Esophagus muscularis mucosa (tissue), 4 donors: ENCODE measurements around the gene CDIPT. TPM values are rescaled to one million over a fixed set of nuclear protein-coding genes. Genes with fewer than 3 reads are reported as not detected.

Source experiments
- DNase-seq: peaks from one replicate; pipeline ENCODE4 v3.0.0-alpha.2; 2017; ENCODE audit errors: extremely low spot score
- H3K27ac ChIP-seq, 4 donors: fragments of 200-600 bp; sonication (generic); replicated peaks in 1 of 4; 1 replicate in 3 of 4; 2 replicates in 1 of 4; pipeline ENCODE4 v1.5.1; 2016 to 2019; ENCODE audit warnings: mild to moderate bottlenecking in 1 of 4
- H3K27me3 ChIP-seq, 4 donors: fragments of 200-600 bp; sonication (generic); one replicate each; pipeline versions ENCODE4 v1.5.1 to v1.6.0; 2016 to 2019
- H3K36me3 ChIP-seq, 4 donors: fragments of 200-600 bp; sonication (generic); one replicate each; pipeline ENCODE4 v1.5.1; 2016 to 2019
- H3K4me1 ChIP-seq, 4 donors: fragments of 200-600 bp; sonication (generic); one replicate each; pipeline ENCODE4 v1.5.1; 2016 to 2019
- H3K4me3 ChIP-seq, 4 donors: fragments of 200-600 bp; sonication (generic); 1 replicate in 2 of 4; 2 replicates in 2 of 4; pipeline ENCODE4 v1.5.1; 2016 to 2019; ENCODE audit warnings: mild to moderate bottlenecking in 4 of 4, moderate library complexity in 1 of 4
- H3K9me3 ChIP-seq, 4 donors: fragments of 200-600 bp; sonication (generic); 1 replicate in 3 of 4; 2 replicates in 1 of 4; pipeline ENCODE4 v1.5.1; 2016 to 2019
- EP300 ChIP-seq: sonication (generic); formaldehyde crosslinking; IDR thresholded peaks from one replicate; pipeline ENCODE4 v1.6.1; 2017; ENCODE audit warnings: antibody characterized with exemption
- POLR2A ChIP-seq: fragments of 450-650 bp; IDR thresholded peaks from one replicate; pipeline ENCODE4 v1.6.1; 2017; ENCODE audit warnings: antibody characterized with exemption, moderate library complexity, mild to moderate bottlenecking, low read depth
- POLR2AphosphoS5 ChIP-seq, 2 donors: sonication (generic); formaldehyde crosslinking; IDR thresholded peaks; one replicate each; pipeline ENCODE4 v1.6.1; 2017; ENCODE audit warnings: antibody characterized with exemption in 2 of 2
- WGBS: methylation state at CpG from one replicate; pipeline ENCODE4 v1.1.5; 2018; 5-methylcytosine and 5-hydroxymethylcytosine counted together
- intact Hi-C: fragments of 100-400 bp; cut with DNase I; formaldehyde crosslinking; loops from one replicate; pipeline ENCODE4 v1.15.1; 2023
- total RNA-seq, 4 donors: library from RNA; depleted of rRNA; stranded (reverse); fragments of >200 nt; gene quantifications; one replicate each; pipeline versions ENCODE4 v1.1.0 to v1.2.1, GENCODE V29; 2016
- TF ChIP-seq, protein P1 (sequence below), 3 experiments: fragments of 200-600 bp in 2 of 3; fragments of 450-650 bp in 1 of 3; sonication (generic) in 2 of 3; IDR thresholded peaks; one replicate each; pipeline ENCODE4 v1.5.1; 2017 to 2019; ENCODE audit warnings: antibody characterized with exemption in 3 of 3, mild to moderate bottlenecking in 2 of 3, moderate library complexity in 1 of 3

CDIPT gene
- total RNA-seq, 4 donors from 2014 or later: 105 to 178 (median 141) TPM

DNA sequence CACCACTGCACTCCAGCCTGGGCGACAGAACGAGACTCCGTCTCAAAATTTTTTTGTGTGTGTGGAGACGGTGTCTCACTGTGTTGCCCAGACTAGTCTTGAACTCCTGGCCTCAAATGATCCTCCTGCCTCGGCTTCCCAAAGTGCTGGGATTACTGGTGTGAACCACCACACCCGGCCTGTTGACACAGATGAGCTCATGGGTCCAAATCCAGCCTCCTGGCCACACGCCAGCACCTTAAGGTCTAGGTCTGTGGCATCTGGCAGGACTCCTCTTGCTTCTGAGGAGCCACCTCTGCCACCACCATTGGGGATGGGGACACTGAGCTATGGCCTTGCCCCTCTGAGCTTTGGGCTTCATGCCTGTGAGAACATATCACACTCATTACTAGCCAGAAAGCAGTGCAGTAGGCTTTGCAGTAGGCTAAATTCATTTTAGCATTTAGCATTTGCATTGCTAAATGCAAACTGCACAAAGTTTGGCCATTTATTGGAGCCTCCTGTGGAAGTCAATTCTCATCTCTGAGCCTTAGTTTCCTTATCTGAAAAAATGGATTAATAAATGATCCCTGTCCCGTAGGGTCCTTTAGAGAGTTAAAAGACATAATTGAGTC is 5.5 kb upstream of the CDIPT start:
- Histone ChIP-seq H3K36me3 (no peaks in the 10 kb centered on the region), H3K27me3 (peaks cover 0 to 12% (median 0%) of the 10 kb centered on the region in 4 donors), H3K9me3 (no peaks in the 10 kb centered on the region), H3K27ac (no peak overlapping the region), H3K4me1 (peaks cover 0 to 5% (median 5%) of the 10 kb centered on the region in 4 donors), H3K4me3 (no peak overlapping the region)
- no peak for DNase-seq
- WGBS: 72% methylated on average over 8 of the region's 8 CpGs
- TF ChIP-seq POLR2A (no peak), POLR2AphosphoS5 (IDR thresholded peaks at IDR 0.05) (no peak), EP300 (no peak)
- TF ChIP-seq, protein P1, sequence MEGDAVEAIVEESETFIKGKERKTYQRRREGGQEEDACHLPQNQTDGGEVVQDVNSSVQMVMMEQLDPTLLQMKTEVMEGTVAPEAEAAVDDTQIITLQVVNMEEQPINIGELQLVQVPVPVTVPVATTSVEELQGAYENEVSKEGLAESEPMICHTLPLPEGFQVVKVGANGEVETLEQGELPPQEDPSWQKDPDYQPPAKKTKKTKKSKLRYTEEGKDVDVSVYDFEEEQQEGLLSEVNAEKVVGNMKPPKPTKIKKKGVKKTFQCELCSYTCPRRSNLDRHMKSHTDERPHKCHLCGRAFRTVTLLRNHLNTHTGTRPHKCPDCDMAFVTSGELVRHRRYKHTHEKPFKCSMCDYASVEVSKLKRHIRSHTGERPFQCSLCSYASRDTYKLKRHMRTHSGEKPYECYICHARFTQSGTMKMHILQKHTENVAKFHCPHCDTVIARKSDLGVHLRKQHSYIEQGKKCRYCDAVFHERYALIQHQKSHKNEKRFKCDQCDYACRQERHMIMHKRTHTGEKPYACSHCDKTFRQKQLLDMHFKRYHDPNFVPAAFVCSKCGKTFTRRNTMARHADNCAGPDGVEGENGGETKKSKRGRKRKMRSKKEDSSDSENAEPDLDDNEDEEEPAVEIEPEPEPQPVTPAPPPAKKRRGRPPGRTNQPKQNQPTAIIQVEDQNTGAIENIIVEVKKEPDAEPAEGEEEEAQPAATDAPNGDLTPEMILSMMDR (IDR thresholded peaks at IDR 0.05): no peak
- intact Hi-C loops: loop anchor here (10.0 kb wide), 1 partner anchor 136 kb away; no protein-coding TSS in a partner anchor

DNA sequence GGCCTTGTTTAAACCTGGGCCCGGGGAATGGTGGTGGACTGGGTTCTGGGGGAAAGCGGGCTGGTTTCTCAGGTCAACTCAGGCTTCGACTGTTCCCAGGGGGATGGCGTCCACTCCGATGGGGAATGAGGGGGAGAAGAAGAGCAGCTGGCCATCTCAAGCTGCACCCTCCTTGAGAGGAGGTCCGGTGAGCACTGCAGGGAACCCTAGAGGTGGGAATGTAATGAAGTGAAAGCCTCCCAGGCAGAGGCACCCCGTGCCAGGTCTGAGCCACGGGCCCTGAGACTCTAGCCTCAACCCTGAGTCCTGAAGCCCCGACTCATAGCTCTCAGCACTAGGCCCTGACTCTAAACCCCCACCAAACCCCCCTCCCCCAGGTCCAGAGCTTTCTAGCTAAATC is 1.2 kb upstream of the CDIPT start:
- DNase-seq: no peak
- 82% methylated on average over 5 of the region's 9 CpGs for WGBS
- peak overlapping the region in 1 of 4 donors; percentile 86 for H3K27ac ChIP-seq
- peaks cover 17 to 29% (median 26%) of the 10 kb centered on the region in 4 donors for H3K4me1 ChIP-seq
- intact Hi-C loops: loop anchor here (10.0 kb wide), 1 partner anchor 141 kb away; no protein-coding TSS in a partner anchor
- no peaks in the 10 kb centered on the region for H3K9me3 ChIP-seq
- TF ChIP-seq POLR2A (no peak), POLR2AphosphoS5 (IDR thresholded peaks at IDR 0.05) (no peak), EP300 (no peak)
- TF ChIP-seq, protein P1 (IDR thresholded peaks at IDR 0.05): no peak
- H3K4me3 ChIP-seq: no peak overlapping the region
- H3K36me3 ChIP-seq: peaks cover 11 to 22% (median 22%) of the 10 kb centered on the region in 4 donors
- no peaks in the 10 kb centered on the region for H3K27me3 ChIP-seq

DNA sequence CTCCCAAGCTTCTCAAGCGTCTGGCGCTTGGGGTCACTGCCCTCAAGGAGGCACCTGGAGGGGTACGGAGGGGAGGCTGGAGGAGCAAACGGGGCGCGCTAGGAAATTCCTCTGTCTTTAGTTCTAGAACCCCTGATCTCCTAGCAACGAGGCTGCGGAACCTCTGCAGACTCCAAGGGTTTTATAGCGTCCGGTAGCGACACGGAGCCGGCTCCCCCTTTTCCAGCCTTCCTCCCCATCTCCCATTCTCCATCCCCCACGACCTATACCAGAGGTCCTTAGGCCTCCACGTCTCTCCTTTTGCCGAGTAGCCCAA is 601 bp upstream of the CDIPT start:
- intact Hi-C loops: loop anchor here (10.0 kb wide), 1 partner anchor 141 kb away; no protein-coding TSS in a partner anchor
- no peaks in the 10 kb centered on the region for H3K27me3 ChIP-seq
- H3K36me3 ChIP-seq: peaks cover 17 to 28% (median 27%) of the 10 kb centered on the region in 4 donors

DNA sequence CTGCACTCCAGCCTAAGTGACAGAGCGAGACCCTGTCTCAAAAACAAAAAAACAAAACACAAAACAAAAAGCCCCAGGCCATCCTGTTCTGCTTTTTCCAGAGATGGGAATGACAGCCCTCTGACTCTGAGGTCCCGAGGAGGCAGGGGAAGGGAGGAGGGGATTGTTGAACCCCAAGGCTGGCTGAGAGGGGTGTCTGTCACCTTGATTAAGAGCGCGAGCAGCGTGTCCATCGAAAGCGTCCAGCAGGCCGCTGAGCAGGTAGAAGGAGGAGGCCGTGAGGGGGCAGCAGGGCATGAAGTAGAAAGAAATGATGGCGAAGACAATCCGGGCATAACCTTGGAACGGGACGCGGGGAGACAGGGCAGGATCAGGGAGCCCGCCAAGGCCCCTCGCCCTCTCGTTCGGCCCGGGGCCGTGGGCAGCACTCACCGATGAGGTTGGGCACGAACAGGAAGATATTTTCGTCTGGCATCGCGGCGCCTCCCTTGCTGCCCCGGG is 593 bp downstream of the CDIPT start:
- TF ChIP-seq POLR2AphosphoS5 (IDR thresholded peaks at IDR 0.05): no peak
- no peak for TF ChIP-seq POLR2A
- TF ChIP-seq EP300: no peak
- Histone ChIP-seq H3K4me3 (peak overlapping the region; percentile 67 to 99 (median 78)), H3K4me1 (peaks cover 17 to 29% (median 26%) of the 10 kb centered on the region in 4 donors), H3K27me3 (no peaks in the 10 kb centered on the region), H3K27ac (peak overlapping the region; percentile 85 to 94 (median 86)), H3K9me3 (no peaks in the 10 kb centered on the region), H3K36me3 (peaks cover 19 to 37% (median 31%) of the 10 kb centered on the region in 4 donors)
- DNase-seq: no peak
- 2% methylated on average over 9 of the region's 27 CpGs for WGBS
- intact Hi-C loops: loop anchor here (10.0 kb wide), 1 partner anchor 142 kb away; no protein-coding TSS in a partner anchor

More for the DNA sequence above, 601 bp upstream of the CDIPT start:
- TF ChIP-seq EP300: no peak
- TF ChIP-seq POLR2AphosphoS5 (IDR thresholded peaks at IDR 0.05): no peak
- TF ChIP-seq, protein P1 (IDR thresholded peaks at IDR 0.05): peak in 1 of 3 experiments; percentile 2
- no peak for TF ChIP-seq POLR2A
- no peak for DNase-seq
- H3K27ac ChIP-seq: peak overlapping the region; percentile 85 to 94 (median 86)
- H3K4me1 ChIP-seq: peaks cover 17 to 29% (median 26%) of the 10 kb centered on the region in 4 donors
- H3K4me3 ChIP-seq: peak overlapping the region; percentile 67 to 99 (median 78)
- WGBS: 39% methylated on average over 15 of the region's 16 CpGs
- no peaks in the 10 kb centered on the region for H3K9me3 ChIP-seq

DNA sequence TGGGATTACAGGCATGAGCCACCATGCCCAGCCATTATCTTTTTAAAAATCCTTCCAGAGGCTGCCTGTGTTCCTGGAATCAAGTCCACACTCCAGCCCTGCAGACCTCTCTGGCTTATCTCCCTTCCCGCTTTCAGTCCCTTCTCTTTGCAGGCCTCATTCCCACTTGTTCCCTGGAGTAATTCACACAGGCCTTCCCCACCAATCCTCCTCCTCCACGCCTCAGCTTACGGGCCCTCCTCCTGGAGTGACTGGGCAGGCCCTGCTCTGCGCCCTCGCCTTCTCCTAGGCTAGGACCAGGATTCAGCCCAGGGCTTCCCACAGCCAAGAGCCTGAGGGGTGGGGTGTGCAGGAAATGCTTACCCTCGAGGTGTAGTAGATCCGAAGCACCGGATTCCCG is 2.8 kb downstream of the CDIPT start:
- H3K9me3 ChIP-seq: no peaks in the 10 kb centered on the region
- TF ChIP-seq, protein P1 (IDR thresholded peaks at IDR 0.05): no peak
- no peak for TF ChIP-seq POLR2A
- no peak for TF ChIP-seq EP300
- peaks cover 17 to 31% (median 29%) of the 10 kb centered on the region in 4 donors for H3K4me1 ChIP-seq
- H3K4me3 ChIP-seq: no peak overlapping the region
- no peak for DNase-seq
- no peak overlapping the region for H3K27ac ChIP-seq
- intact Hi-C loops: loop anchor here (10.0 kb wide), 1 partner anchor 145 kb away; no protein-coding TSS in a partner anchor
- H3K36me3 ChIP-seq: peaks cover 19 to 37% (median 31%) of the 10 kb centered on the region in 4 donors
- no peaks in the 10 kb centered on the region for H3K27me3 ChIP-seq
- WGBS: 87% methylated on average over 9 of the region's 9 CpGs
